OCI-LY3 (cell line): ENCODE measurements around the gene COL1A2.

ENCODE experiments used
- CTCF ChIP-seq: fragments of 200-600, 300-600 bp; sonication (generic); IDR thresholded peaks from 2 replicates; pipeline ENCODE4 v1.5.1; 2014; ENCODE audit warnings: antibody characterized with exemption, low read length, low read depth
- EZH2phosphoT487 ChIP-seq: fragments of 200-600 bp; shearing (Covaris generic); IDR thresholded peaks from 2 replicates; pipeline ENCODE4 v1.6.1; 2018; ENCODE audit warnings: antibody characterized with exemption, mixed run types, low read depth

GRCh38 chr7:94425546-94425945 lies 30.9 kb downstream of the COL1A2 start:
- TF ChIP-seq CTCF (no peak), EZH2phosphoT487 (no peak)
